HG03066 (cell line): ENCODE data around the gene PRDM5.

Experiments
- ATAC-seq: cut with Tn5 transposase; IDR thresholded peaks from one replicate; pipeline ENCODE4 v1.9.1; 2021; ENCODE audit warnings: low read depth; ENCODE audit not compliant: unreplicated experiment

Gene PRDM5

GRCh38 chr4:120916937-120917336, 5.6 kb downstream of the PRDM5 start:
- no peak for ATAC-seq

GRCh38 chr4:120915336-120915735, 7.2 kb downstream of the PRDM5 start:
- no peak for ATAC-seq

GRCh38 chr4:120903419-120903818, 19.1 kb downstream of the PRDM5 start:
- no peak for ATAC-seq

GRCh38 chr4:120902925-120903324, 19.6 kb downstream of the PRDM5 start:
- ATAC-seq, result no peak

- no peak for ATAC-seq
Observed at GRCh38 chr4:120901731-120902130, 20.8 kb downstream of the PRDM5 start.

GRCh38 chr4:120897981-120898719, 24.4 kb downstream of the PRDM5 start:
- no peak for ATAC-seq

- ATAC-seq, result no peak
Observed at GRCh38 chr4:120895554-120895953, 27.0 kb downstream of the PRDM5 start.

GRCh38 chr4:120893314-120893713, 29.2 kb downstream of the PRDM5 start:
- no peak for ATAC-seq

- no peak for ATAC-seq
Observed at GRCh38 chr4:120886191-120886590, 36.3 kb downstream of the PRDM5 start.

GRCh38 chr4:120881846-120882245, 40.7 kb downstream of the PRDM5 start:
- no peak for ATAC-seq

- no peak for ATAC-seq
Observed at GRCh38 chr4:120881351-120881750, 41.2 kb downstream of the PRDM5 start.

GRCh38 chr4:120877021-120877420, 45.5 kb downstream of the PRDM5 start:
- ATAC-seq, result no peak

GRCh38 chr4:120874792-120875774, 47.4 kb downstream of the PRDM5 start:
- ATAC-seq, result no peak

GRCh38 chr4:120873554-120873953, 49.0 kb downstream of the PRDM5 start:
- no peak for ATAC-seq

- no peak for ATAC-seq
Observed at GRCh38 chr4:120871173-120871572, 51.4 kb downstream of the PRDM5 start.

GRCh38 chr4:120870279-120870673, 52.2 kb downstream of the PRDM5 start:
- no peak for ATAC-seq

- no peak for ATAC-seq
Observed at GRCh38 chr4:120869613-120870278, 52.8 kb downstream of the PRDM5 start.

GRCh38 chr4:120867506-120867905, 55.0 kb downstream of the PRDM5 start:
- ATAC-seq, result no peak

- peak; percentile 70 for ATAC-seq
Observed at GRCh38 chr4:120865985-120866384, 56.5 kb downstream of the PRDM5 start.

- ATAC-seq, result no peak
Observed at GRCh38 chr4:120864969-120865368, 57.6 kb downstream of the PRDM5 start.

- ATAC-seq, result no peak
Observed at GRCh38 chr4:120862432-120862831, 60.1 kb downstream of the PRDM5 start.
